ENCODE results near the gene LRRC4C. TPM values are rescaled to one million over a fixed set of nuclear protein-coding genes. Genes with fewer than 3 reads are reported as not detected.

The LRRC4C gene
- total RNA-seq, 4 donors from 2014 or later: 0.40 to 1.7 TPM; not detected in 2

- Histone ChIP-seq H3K4me3 (no peak overlapping the region), H3K36me3 (no peaks in the 10 kb centered on the region), H3K27ac (no peak overlapping the region), H3K27me3 (no peaks in the 10 kb centered on the region), H3K4me1 (no peaks in the 10 kb centered on the region), H3K9me3 (peaks cover 0 to 4% (median 0%) of the 10 kb centered on the region in 4 donors)
- no peak for TF ChIP-seq POLR2A (IDR thresholded peaks at IDR 0.05)
- TF ChIP-seq, protein P1, sequence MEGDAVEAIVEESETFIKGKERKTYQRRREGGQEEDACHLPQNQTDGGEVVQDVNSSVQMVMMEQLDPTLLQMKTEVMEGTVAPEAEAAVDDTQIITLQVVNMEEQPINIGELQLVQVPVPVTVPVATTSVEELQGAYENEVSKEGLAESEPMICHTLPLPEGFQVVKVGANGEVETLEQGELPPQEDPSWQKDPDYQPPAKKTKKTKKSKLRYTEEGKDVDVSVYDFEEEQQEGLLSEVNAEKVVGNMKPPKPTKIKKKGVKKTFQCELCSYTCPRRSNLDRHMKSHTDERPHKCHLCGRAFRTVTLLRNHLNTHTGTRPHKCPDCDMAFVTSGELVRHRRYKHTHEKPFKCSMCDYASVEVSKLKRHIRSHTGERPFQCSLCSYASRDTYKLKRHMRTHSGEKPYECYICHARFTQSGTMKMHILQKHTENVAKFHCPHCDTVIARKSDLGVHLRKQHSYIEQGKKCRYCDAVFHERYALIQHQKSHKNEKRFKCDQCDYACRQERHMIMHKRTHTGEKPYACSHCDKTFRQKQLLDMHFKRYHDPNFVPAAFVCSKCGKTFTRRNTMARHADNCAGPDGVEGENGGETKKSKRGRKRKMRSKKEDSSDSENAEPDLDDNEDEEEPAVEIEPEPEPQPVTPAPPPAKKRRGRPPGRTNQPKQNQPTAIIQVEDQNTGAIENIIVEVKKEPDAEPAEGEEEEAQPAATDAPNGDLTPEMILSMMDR (IDR thresholded peaks at IDR 0.05): no peak
- no peak for DNase-seq
Observed at GRCh38 chr11:40606800-40607199, 852.7 kb downstream of the LRRC4C start.

GRCh38 chr11:40602866-40603552, 856.4 kb downstream of the LRRC4C start:
- H3K36me3 ChIP-seq: no peaks in the 10 kb centered on the region
- no peak overlapping the region for H3K27ac ChIP-seq
- H3K27me3 ChIP-seq: no peaks in the 10 kb centered on the region
- DNase-seq: no peak
- TF ChIP-seq, protein P1 (IDR thresholded peaks at IDR 0.05): no peak
- no peak for TF ChIP-seq POLR2A (IDR thresholded peaks at IDR 0.05)
- peaks cover 0 to 4% (median 0%) of the 10 kb centered on the region in 4 donors for H3K9me3 ChIP-seq
- H3K4me3 ChIP-seq: no peak overlapping the region
- no peaks in the 10 kb centered on the region for H3K4me1 ChIP-seq

DNA sequence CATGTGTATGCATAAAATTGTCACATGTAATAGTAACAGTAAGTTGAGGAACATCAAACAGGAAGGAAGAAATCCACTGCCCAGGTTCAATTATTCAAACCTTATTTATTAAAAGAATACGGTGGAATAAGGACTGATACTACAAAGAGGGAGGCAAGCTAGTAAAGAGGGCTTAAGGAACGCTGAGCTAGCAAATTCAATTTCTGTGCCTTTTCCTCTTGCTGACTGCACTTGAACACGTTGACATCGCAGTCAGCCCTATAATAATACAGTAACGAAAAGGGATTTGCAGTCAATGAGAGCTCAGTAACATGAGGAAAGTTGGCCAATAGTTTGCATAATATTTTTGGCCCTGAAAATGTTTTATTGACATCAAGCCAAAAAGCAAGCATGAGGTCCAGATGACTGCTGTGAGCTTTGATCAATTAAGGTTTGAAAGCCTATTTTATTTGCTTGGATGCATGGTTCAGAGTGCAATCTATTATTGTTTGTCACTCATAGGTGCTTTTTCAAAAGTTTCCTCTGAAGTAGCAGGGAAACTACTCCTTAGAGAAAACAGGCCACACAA, 861.8 kb downstream of the LRRC4C start:
- TF ChIP-seq POLR2A (IDR thresholded peaks at IDR 0.05): no peak
- TF ChIP-seq, protein P1 (IDR thresholded peaks at IDR 0.05): no peak

DNA sequence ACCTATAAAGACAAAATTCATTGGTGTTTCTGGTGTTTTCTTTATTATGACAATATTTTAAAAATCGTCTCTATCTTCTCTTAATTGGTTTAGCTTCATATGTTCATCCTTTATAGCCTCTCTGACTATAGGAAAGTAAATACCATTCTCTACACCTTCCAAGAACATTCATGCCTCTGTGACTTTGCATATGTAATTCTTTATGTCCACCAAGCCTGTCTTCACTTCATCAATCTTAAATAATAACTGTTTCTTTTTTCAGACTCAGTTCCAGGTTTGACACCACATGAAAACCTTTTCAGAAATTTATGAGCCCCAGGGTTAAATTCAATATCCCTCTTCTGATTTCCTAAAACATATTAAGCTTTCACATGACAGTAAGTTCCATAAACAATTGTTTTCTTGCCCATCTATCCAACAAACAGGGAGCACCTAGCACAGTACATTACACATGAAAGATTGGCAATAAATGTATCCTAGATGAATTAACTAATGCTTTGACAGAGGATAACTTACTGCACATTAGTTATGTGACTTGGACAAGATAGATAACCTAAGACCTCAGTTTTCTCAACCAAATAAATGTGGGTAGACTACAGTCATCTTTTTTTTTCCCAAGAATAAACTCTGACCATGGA, 886.1 kb downstream of the LRRC4C start:
- Histone ChIP-seq H3K4me3 (no peak overlapping the region), H3K27ac (no peak overlapping the region), H3K27me3 (no peaks in the 10 kb centered on the region), H3K4me1 (no peaks in the 10 kb centered on the region), H3K36me3 (no peaks in the 10 kb centered on the region), H3K9me3 (no peaks in the 10 kb centered on the region)
- DNase-seq: no peak
- TF ChIP-seq, protein P1 (IDR thresholded peaks at IDR 0.05): no peak
- TF ChIP-seq POLR2A (IDR thresholded peaks at IDR 0.05): no peak

More for the DNA sequence above, 861.8 kb downstream of the LRRC4C start:
- H3K4me1 ChIP-seq: no peaks in the 10 kb centered on the region
- DNase-seq: no peak
- no peak overlapping the region for H3K4me3 ChIP-seq
- no peaks in the 10 kb centered on the region for H3K27me3 ChIP-seq
- no peak overlapping the region for H3K27ac ChIP-seq
- no peaks in the 10 kb centered on the region for H3K36me3 ChIP-seq
- peaks cover 0 to 3% (median 0%) of the 10 kb centered on the region in 4 donors for H3K9me3 ChIP-seq

GRCh38 chr11:40569947-40570531, 889.4 kb downstream of the LRRC4C start:
- H3K27ac ChIP-seq: no peak overlapping the region
- no peaks in the 10 kb centered on the region for H3K4me1 ChIP-seq

More at GRCh38 chr11:40569947-40570531, 889.4 kb downstream of the LRRC4C start:
- TF ChIP-seq, protein P1 (IDR thresholded peaks at IDR 0.05): no peak
- TF ChIP-seq POLR2A (IDR thresholded peaks at IDR 0.05): no peak
- H3K27me3 ChIP-seq: no peaks in the 10 kb centered on the region
- H3K36me3 ChIP-seq: no peaks in the 10 kb centered on the region
- H3K4me3 ChIP-seq: no peak overlapping the region
- DNase-seq: no peak
- H3K9me3 ChIP-seq: no peaks in the 10 kb centered on the region

Measured in Peyer's patch (tissue), 4 donors.